Prostate gland (tissue), 2 donors: ENCODE data around the gene PHC2.

Source experiments
- POLR2A ChIP-seq: fragments of 450-650 bp; IDR thresholded peaks from one replicate; pipeline ENCODE4 v1.6.1; 2016; ENCODE audit warnings: antibody characterized with exemption, mild to moderate bottlenecking
- POLR2AphosphoS5 ChIP-seq: sonication (generic); formaldehyde crosslinking; IDR thresholded peaks from one replicate; pipeline ENCODE4 v1.6.1; 2017; ENCODE audit warnings: antibody characterized with exemption
- TF ChIP-seq, protein P1 (sequence below), 4 experiments: fragments of 200-600 bp in 2 of 4; fragments of 450-650 bp in 2 of 4; sonication (generic) in 2 of 4; IDR thresholded peaks; 1 replicate in 3 of 4; 2 replicates in 1 of 4; pipeline ENCODE4 v1.5.1; 2016 to 2019; ENCODE audit warnings: antibody characterized with exemption in 4 of 4, mild to moderate bottlenecking in 2 of 4, moderate library complexity in 2 of 4

DNA sequence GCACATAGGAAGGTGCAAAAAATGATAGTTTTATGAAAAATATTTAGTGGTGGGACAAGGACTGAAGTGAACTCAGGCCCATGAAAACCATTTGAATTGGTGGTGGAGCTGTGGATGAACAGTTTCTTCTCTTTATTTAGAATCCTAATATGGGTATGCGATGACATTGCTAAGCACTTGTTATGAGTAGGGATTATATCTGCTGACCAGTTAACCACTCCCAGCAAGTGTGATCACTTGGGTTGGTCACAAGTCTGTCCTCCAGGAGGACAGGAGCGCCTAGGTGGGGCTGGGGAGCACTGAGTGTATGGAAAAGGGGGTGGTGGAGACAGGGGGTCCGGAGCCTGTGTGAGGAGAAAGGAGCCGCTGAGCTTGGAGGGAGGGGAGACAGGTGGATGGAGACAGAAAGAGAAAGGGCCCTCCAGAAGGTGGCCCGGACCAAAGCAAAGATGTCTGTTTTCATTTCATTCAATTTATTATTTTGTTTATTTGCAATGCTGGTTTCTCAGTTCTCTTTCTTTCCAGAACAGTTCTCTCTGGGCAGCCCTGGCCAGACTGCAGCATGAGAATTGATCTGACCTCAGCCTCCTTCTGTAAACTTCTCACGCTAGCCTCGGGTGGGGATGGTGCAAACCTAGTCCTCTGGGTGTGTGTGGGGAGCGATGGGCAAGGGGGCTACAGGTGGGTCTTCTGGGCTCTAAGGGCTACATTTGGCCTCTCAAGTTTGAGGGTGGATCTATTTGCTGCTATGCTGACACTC is 31.7 kb upstream of the PHC2 start:
- TF ChIP-seq, protein P1, sequence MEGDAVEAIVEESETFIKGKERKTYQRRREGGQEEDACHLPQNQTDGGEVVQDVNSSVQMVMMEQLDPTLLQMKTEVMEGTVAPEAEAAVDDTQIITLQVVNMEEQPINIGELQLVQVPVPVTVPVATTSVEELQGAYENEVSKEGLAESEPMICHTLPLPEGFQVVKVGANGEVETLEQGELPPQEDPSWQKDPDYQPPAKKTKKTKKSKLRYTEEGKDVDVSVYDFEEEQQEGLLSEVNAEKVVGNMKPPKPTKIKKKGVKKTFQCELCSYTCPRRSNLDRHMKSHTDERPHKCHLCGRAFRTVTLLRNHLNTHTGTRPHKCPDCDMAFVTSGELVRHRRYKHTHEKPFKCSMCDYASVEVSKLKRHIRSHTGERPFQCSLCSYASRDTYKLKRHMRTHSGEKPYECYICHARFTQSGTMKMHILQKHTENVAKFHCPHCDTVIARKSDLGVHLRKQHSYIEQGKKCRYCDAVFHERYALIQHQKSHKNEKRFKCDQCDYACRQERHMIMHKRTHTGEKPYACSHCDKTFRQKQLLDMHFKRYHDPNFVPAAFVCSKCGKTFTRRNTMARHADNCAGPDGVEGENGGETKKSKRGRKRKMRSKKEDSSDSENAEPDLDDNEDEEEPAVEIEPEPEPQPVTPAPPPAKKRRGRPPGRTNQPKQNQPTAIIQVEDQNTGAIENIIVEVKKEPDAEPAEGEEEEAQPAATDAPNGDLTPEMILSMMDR (IDR thresholded peaks at IDR 0.05): no peak
- TF ChIP-seq POLR2A (no peak), POLR2AphosphoS5 (peak; percentile 15)
